HG03025 (cell line): Measurements from ENCODE around the gene ANAPC5.

Experiments used
- ATAC-seq: cut with Tn5 transposase; IDR thresholded peaks from one replicate; pipeline ENCODE4 v1.9.1; 2021; ENCODE audit warnings: mild to moderate bottlenecking, moderate library complexity; ENCODE audit not compliant: unreplicated experiment, low FRiP score

ANAPC5 gene

DNA sequence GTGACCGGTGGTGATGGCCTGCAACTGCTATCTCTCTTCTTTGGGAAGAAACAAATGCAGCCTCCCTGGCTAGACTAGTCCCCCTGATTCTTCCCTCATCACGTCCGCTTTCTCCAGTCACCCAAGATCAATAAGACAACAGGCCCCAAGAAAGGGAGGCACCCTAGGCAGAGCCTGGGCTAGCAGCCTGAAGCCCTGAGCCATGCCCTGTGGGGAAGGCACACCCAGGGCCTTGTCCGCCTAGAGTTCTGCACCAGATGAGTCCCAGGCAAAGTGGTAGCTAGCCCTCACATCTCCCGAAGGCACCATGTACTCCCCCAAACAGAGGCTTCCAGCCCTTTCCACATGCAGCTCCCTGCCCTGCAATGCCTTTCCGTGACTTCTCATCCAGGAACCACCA is 90.8 kb downstream of the ANAPC5 start:
- no peak for ATAC-seq

DNA sequence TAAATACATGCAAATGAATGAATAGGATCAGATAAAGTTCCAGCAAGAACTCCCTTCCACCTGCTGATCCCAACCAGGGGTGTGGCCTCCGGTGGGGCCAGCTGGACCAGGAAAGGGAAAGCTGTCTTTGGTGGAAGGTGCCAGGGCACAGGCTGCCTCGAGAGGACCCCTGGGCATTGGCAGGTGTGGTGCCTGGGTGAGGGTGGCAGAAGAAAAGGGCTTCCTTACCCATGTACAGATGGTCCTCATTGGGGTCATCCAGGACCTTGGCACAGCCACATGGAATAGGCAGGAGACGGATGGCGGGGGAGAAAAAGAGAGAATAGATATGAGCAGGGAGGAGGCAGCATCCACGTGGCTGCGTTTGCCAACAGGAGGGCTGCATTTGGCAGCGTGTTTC is 92.1 kb downstream of the ANAPC5 start:
- no peak for ATAC-seq

DNA sequence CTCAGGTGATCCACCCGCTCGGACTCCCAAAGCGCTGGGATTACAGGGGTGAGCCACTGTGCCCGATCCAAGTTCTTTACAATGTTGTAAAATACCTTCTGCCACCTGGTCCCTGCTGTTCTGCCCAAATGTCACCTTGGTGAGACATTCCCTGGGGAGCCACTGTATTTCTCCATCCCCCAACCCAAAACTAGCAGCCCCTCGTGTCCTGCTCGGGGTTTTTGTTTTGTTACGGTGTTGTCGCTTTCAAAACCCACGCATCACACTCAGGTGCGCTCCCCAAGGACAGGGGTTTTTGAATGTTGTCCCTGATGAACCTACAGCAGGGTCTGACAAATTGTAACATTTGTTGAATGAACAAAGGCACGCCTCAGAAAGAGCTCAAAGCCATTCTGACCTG is 93.1 kb downstream of the ANAPC5 start:
- no peak for ATAC-seq
